PC-9 (cell line): Measurements from ENCODE around the gene CXCL12. TPM values are rescaled to one million over a fixed set of nuclear protein-coding genes. Genes with fewer than 3 reads are reported as not detected.

Experiments used
- BruUV-seq: library from RNA; stranded (reverse); fragments of 400-500 nt; replicated peaks from 2 replicates; lab custom pipeline; 2021; lab: Mats Ljungman, UMichigan
- CTCF ChIA-PET: fragments of 300-600 bp; sonication (Branson Sonifier 250); formaldehyde crosslinking; loops from one replicate; lab custom pipeline; 2022; ENCODE audit warnings: antibody characterized with exemption; lab: Charles Lee
- POLR2A ChIA-PET: fragments of 300-600 bp; sonication (Branson Sonifier 250); formaldehyde crosslinking; loops from one replicate; lab custom pipeline; 2022; ENCODE audit warnings: antibody characterized with exemption; ENCODE audit not compliant: unreplicated experiment; lab: Charles Lee
- DNase-seq, 2 experiments: peaks; one replicate each; pipeline versions ENCODE4 v3.0.0 to v3.0.0-alpha.2; 2015 to 2022; ENCODE audit warnings: mixed read lengths in 1 of 2
- H2AFZ ChIP-seq: fragments of 200-600 bp; sonication (generic); 2 replicates; pipeline ENCODE4 v1.8.1; 2017; ENCODE audit warnings: antibody characterized with exemption
- H3F3A ChIP-seq: fragments of 200-600 bp; sonication (generic); 2 replicates; pipeline ENCODE4 v1.8.1; 2017; ENCODE audit warnings: antibody characterized with exemption, mild to moderate bottlenecking, low read depth; ENCODE audit not compliant: insufficient read depth
- H3K27ac ChIP-seq: fragments of 200-600 bp; sonication (generic); 2 replicates; pipeline ENCODE4 v1.6.1; 2016; ENCODE audit warnings: mixed run types
- H3K27me3 ChIP-seq: fragments of 200-600 bp; sonication (generic); 2 replicates; pipeline ENCODE4 v1.6.1; 2016; ENCODE audit warnings: low read depth, mixed run types; ENCODE audit not compliant: insufficient read depth
- H3K36me3 ChIP-seq: fragments of 200-600 bp; sonication (generic); 2 replicates; pipeline ENCODE4 v1.6.1; 2016; ENCODE audit warnings: low read depth, mixed run types
- H3K4me1 ChIP-seq: fragments of 200-600 bp; sonication (generic); replicated peaks from 2 replicates; pipeline ENCODE4 v1.6.1; 2016; ENCODE audit warnings: mixed run types; ENCODE audit not compliant: insufficient read depth
- H3K4me2 ChIP-seq: fragments of 200-600 bp; sonication (generic); 2 replicates; pipeline ENCODE4 v1.6.1; 2017; ENCODE audit warnings: mixed run types
- H3K4me3 ChIP-seq: fragments of 200-600 bp; sonication (generic); 2 replicates; pipeline ENCODE4 v1.6.1; 2016; ENCODE audit warnings: mixed run types
- H3K79me2 ChIP-seq: fragments of 200-600 bp; sonication (generic); 2 replicates; pipeline ENCODE4 v1.6.1; 2017; ENCODE audit warnings: low read depth, mixed run types
- H3K9me2 ChIP-seq: fragments of 200-600 bp; sonication (generic); 2 replicates; pipeline ENCODE4 v1.8.1; 2017; ENCODE audit warnings: mild to moderate bottlenecking; ENCODE audit not compliant: insufficient read depth
- H3K9me3 ChIP-seq: fragments of 200-600 bp; sonication (generic); 2 replicates; pipeline ENCODE4 v1.8.1; 2016; ENCODE audit warnings: low read depth; ENCODE audit not compliant: insufficient read depth
- H4K20me1 ChIP-seq: fragments of 200-600 bp; sonication (generic); 2 replicates; pipeline ENCODE4 v1.8.1; 2017; ENCODE audit not compliant: insufficient read depth
- EZH2 ChIP-seq: fragments of 200-600 bp; sonication (generic); IDR thresholded peaks from 2 replicates; pipeline ENCODE4 v1.8.0; 2017; ENCODE audit warnings: antibody characterized with exemption, low read depth
- intact Hi-C: fragments of 100-400 bp; cut with micrococcal nuclease; formaldehyde crosslinking; loops from one replicate; pipeline ENCODE4 v1.10.0; 2022; ENCODE audit not compliant: unreplicated experiment
- total RNA-seq: library from RNA; stranded (reverse); gene quantifications from 2 replicates; pipeline ENCODE4 v1.2.3, GENCODE V29; 2021
- TF ChIP-seq, protein P1 (sequence below): fragments of 200-600 bp; sonication (generic); conservative IDR thresholded peaks from 2 replicates; pipeline ENCODE4 v1.6.1; 2017; ENCODE audit warnings: mixed run types, antibody characterized with exemption, mild to moderate bottlenecking, moderate library complexity

Gene CXCL12
- total RNA-seq, 1 experiment from 2014 or later, result not detected

DNA sequence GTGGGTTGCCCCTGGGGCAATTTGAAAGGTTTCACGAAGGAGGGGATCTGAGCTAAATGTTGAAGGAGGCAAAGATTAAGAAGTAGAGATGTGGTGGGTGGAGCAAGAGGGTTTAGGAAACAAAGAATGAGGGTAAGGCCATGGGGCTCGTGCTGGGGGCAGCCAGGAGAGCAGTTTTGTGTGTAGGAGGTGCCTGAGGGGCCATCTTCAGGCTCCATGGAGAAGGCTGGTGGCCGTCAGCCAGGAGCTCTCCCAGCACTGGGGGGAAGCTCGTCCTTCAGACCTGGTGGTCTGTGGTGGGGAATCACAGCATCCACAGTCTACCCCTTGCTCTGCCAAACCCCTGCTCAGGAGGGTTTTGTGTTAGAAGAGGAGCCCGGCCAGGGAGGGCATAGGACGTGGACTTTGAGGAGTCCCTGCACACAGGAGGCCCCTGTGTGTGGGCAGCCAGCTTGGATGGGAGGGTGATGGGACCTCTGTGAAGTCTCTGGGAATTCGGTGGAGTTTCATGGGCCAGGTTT lies 11.8 kb upstream of the CXCL12 start:
- no TSS peak for BruUV-seq
- Histone ChIP-seq H3F3A (no peaks in the 10 kb centered on the region), H3K4me2 (no peak overlapping the region), H3K4me1 (no peaks in the 10 kb centered on the region), H3K27ac (no peak overlapping the region), H3K9me3 (no peaks in the 10 kb centered on the region), H2AFZ (no peak overlapping the region), H4K20me1 (no peaks in the 10 kb centered on the region), H3K36me3 (no peaks in the 10 kb centered on the region), H3K79me2 (no peaks in the 10 kb centered on the region), H3K9me2 (no peaks in the 10 kb centered on the region), H3K27me3 (peaks cover 77% of the 10 kb centered on the region), H3K4me3 (no peak overlapping the region)
- POLR2A ChIA-PET, result no interaction called here
- intact Hi-C loops, result no loop called here
- CTCF ChIA-PET, result no interaction called here
- no peak for DNase-seq
- TF ChIP-seq, protein P1, sequence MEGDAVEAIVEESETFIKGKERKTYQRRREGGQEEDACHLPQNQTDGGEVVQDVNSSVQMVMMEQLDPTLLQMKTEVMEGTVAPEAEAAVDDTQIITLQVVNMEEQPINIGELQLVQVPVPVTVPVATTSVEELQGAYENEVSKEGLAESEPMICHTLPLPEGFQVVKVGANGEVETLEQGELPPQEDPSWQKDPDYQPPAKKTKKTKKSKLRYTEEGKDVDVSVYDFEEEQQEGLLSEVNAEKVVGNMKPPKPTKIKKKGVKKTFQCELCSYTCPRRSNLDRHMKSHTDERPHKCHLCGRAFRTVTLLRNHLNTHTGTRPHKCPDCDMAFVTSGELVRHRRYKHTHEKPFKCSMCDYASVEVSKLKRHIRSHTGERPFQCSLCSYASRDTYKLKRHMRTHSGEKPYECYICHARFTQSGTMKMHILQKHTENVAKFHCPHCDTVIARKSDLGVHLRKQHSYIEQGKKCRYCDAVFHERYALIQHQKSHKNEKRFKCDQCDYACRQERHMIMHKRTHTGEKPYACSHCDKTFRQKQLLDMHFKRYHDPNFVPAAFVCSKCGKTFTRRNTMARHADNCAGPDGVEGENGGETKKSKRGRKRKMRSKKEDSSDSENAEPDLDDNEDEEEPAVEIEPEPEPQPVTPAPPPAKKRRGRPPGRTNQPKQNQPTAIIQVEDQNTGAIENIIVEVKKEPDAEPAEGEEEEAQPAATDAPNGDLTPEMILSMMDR, result no peak
- TF ChIP-seq EZH2, result no peak

DNA sequence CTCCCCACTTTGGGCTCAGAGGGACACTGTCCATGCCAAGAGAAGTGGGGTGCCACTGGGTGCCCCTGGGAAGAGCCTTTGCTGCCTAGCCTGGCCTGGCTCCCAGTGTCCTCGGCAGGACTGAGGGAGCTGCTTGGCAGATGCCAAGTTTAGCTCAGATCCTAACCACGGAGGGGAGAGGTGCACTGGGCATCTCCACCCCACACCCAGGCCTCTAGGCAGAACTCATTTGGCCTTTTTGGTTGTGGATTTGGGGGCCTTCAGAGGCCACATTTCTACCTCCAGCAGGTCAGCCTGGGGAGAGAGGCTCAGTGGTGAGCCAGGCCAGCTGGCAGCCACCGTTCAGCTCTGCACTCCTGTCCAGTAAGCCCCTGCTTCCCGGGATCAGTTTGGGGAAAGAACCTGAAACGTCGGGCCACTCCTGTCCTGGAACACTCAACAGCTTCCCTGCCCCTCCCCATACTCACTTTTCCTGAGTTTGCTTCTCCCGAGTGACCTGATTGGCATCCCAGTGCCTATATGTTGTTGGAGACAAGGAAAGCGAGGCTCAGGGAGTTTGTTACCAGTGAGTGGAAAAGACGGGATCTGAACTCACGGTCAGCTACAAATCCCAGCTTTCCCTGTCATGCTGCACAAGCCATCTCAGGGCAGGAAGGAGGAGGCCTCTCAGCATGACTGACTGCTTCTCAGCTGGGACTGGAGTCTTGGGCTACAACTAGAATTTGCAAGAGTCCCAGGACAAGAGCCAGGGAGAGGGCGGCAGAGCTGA lies 11.2 kb upstream of the CXCL12 start:
- POLR2A ChIA-PET, result no interaction called here
- peaks cover 82% of the 10 kb centered on the region for H3K27me3 ChIP-seq
- H3K4me2 ChIP-seq, result no peak overlapping the region
- H3K79me2 ChIP-seq, result no peaks in the 10 kb centered on the region
- DNase-seq, result no peak
- intact Hi-C loops, result no loop called here
- no peak overlapping the region for H2AFZ ChIP-seq
- no peaks in the 10 kb centered on the region for H4K20me1 ChIP-seq
- H3K4me1 ChIP-seq, result no peaks in the 10 kb centered on the region
- no peaks in the 10 kb centered on the region for H3K36me3 ChIP-seq
- no TSS peak for BruUV-seq
- no peaks in the 10 kb centered on the region for H3F3A ChIP-seq
- CTCF ChIA-PET, result interaction anchor here (0.5 kb wide), 1 partner anchor 580 kb away, joined by 5 read pairs; no protein-coding TSS in a partner anchor
- H3K27ac ChIP-seq, result no peak overlapping the region
- no peak overlapping the region for H3K4me3 ChIP-seq
- TF ChIP-seq EZH2, result no peak
- TF ChIP-seq, protein P1, result no peak
- H3K9me3 ChIP-seq, result no peaks in the 10 kb centered on the region
- no peaks in the 10 kb centered on the region for H3K9me2 ChIP-seq

DNA sequence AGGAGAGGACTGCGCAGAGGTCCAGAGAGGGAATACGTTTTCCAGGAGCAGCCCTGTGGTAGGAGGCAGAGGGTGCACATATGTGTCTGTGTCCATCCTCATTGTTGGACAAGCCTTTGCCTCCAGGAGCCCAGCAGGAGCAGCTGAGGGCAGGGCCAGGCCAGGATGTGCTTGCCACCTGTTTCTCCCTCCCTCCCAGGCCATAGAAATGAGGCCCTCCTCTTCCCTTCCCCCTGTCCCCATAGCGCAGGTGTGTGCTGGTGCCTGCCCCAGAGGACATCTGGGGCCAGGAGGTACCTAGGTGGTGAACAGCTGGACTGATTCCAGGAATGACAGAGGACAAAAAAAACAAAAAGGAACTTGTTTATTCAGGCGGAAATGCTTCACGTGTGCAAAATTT lies 10.5 kb upstream of the CXCL12 start:
- no peak overlapping the region for H3K4me2 ChIP-seq
- H3F3A ChIP-seq, result no peaks in the 10 kb centered on the region
- H3K9me3 ChIP-seq, result no peaks in the 10 kb centered on the region
- no TSS peak for BruUV-seq
- peaks cover 84% of the 10 kb centered on the region for H3K27me3 ChIP-seq
- ChIA-PET POLR2A (no interaction called here), CTCF (no interaction called here)
- TF ChIP-seq, protein P1, result no peak
- TF ChIP-seq EZH2, result no peak
- no peak overlapping the region for H2AFZ ChIP-seq
- H3K36me3 ChIP-seq, result no peaks in the 10 kb centered on the region
- H3K9me2 ChIP-seq, result no peaks in the 10 kb centered on the region
- H3K4me1 ChIP-seq, result no peaks in the 10 kb centered on the region
- H3K27ac ChIP-seq, result no peak overlapping the region
- no peak overlapping the region for H3K4me3 ChIP-seq
- H3K79me2 ChIP-seq, result no peaks in the 10 kb centered on the region
- intact Hi-C loops, result no loop called here
- no peaks in the 10 kb centered on the region for H4K20me1 ChIP-seq
- no peak for DNase-seq
